ENCODE results near the gene PLA2G4B. TPM values are rescaled to one million over a fixed set of nuclear protein-coding genes. Genes with fewer than 3 reads are reported as not detected.

Gene PLA2G4B
- total RNA-seq, 1 donor from 2014 or later, result 13.9 TPM

- TF ChIP-seq CTCF (IDR thresholded peaks at IDR 0.05), result no peak
- H3K27me3 ChIP-seq, result no peaks in the 10 kb centered on the region
These were observed 18.1 kb downstream of the PLA2G4B start for GRCh38 chr15:41856716-41857115.

DNA sequence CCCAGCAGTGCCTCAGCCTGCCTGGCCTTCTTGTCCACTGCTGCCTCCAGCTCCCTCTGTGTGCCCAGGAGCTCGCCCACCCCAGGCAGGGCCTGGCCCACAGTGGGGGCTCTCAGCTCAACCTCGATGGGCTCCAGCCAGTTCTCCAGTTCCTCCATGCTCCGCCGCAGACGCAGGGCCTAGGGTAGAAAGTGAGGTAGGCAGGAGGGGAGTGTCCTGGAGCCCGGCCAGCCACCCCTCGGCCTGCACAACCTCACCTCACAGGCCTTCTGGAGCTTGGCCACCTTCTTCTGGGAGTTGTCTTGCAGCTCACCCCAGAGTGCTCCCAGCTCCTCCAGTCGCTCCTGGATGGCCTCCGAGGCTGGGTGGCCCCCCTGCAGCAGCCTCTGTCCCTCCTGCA is 18.7 kb downstream of the PLA2G4B start:
- Histone ChIP-seq H3K4me3 (no peak overlapping the region), H3K4me1 (no peaks in the 10 kb centered on the region), H3K27me3 (no peaks in the 10 kb centered on the region), H3K9me3 (no peaks in the 10 kb centered on the region), H3K27ac (no peak overlapping the region), H3K36me3 (no peaks in the 10 kb centered on the region)
- no peak for TF ChIP-seq CTCF (IDR thresholded peaks at IDR 0.05)
- DNase-seq (ENCODE audit: low spot score in 2 of 2), result no peak
- intact Hi-C loops (cut with DNase I), result no loop called here

More at GRCh38 chr15:41856716-41857115, 18.1 kb downstream of the PLA2G4B start:
- Histone ChIP-seq H3K9me3 (no peaks in the 10 kb centered on the region), H3K27ac (no peak overlapping the region), H3K4me1 (no peaks in the 10 kb centered on the region), H3K4me3 (no peak overlapping the region), H3K36me3 (no peaks in the 10 kb centered on the region)
- intact Hi-C loops (cut with DNase I), result no loop called here
- DNase-seq (ENCODE audit: low spot score in 2 of 2), result no peak

- Histone ChIP-seq H3K4me3 (no peak overlapping the region), H3K9me3 (no peaks in the 10 kb centered on the region), H3K27me3 (no peaks in the 10 kb centered on the region), H3K4me1 (no peaks in the 10 kb centered on the region), H3K36me3 (no peaks in the 10 kb centered on the region), H3K27ac (no peak overlapping the region)
- intact Hi-C loops (cut with DNase I), result no loop called here
- DNase-seq (ENCODE audit: low spot score in 2 of 2), result no peak
- TF ChIP-seq CTCF (IDR thresholded peaks at IDR 0.05), result no peak
These were observed 20.1 kb downstream of the PLA2G4B start for GRCh38 chr15:41858756-41859155.

- Histone ChIP-seq H3K27me3 (no peaks in the 10 kb centered on the region), H3K27ac (no peak overlapping the region), H3K36me3 (no peaks in the 10 kb centered on the region), H3K9me3 (no peaks in the 10 kb centered on the region), H3K4me1 (no peaks in the 10 kb centered on the region), H3K4me3 (no peak overlapping the region)
- TF ChIP-seq CTCF (IDR thresholded peaks at IDR 0.05), result no peak
- no peak for DNase-seq (ENCODE audit: low spot score in 2 of 2)
- intact Hi-C loops (cut with DNase I), result no loop called here
These were observed 21.6 kb downstream of the PLA2G4B start for GRCh38 chr15:41860049-41860828.

- Histone ChIP-seq H3K4me3 (no peak overlapping the region), H3K27ac (no peak overlapping the region), H3K27me3 (no peaks in the 10 kb centered on the region), H3K9me3 (no peaks in the 10 kb centered on the region), H3K36me3 (no peaks in the 10 kb centered on the region), H3K4me1 (no peaks in the 10 kb centered on the region)
- TF ChIP-seq CTCF (IDR thresholded peaks at IDR 0.05), result no peak
- intact Hi-C loops (cut with DNase I), result no loop called here
- no peak for DNase-seq (ENCODE audit: low spot score in 2 of 2)
These were observed 23.2 kb downstream of the PLA2G4B start for GRCh38 chr15:41861736-41862356.

Data from ascending aorta (tissue), 2 donors.